HG03175 (cell line): ENCODE measurements around the gene CDK18.

Source experiments
- ATAC-seq: cut with Tn5 transposase; IDR thresholded peaks from one replicate; pipeline ENCODE4 v1.9.1; 2021; ENCODE audit warnings: mild to moderate bottlenecking, moderate library complexity; ENCODE audit not compliant: unreplicated experiment

CDK18 gene

GRCh38 chr1:205568135-205568468, 63.6 kb downstream of the CDK18 start:
- no peak for ATAC-seq

GRCh38 chr1:205568469-205569361, 64.2 kb downstream of the CDK18 start:
- ATAC-seq, result no peak

GRCh38 chr1:205569411-205570172, 65.1 kb downstream of the CDK18 start:
- ATAC-seq, result no peak

GRCh38 chr1:205570173-205570501, 65.7 kb downstream of the CDK18 start:
- no peak for ATAC-seq

- ATAC-seq, result no peak
Measured at GRCh38 chr1:205570796-205571537, 66.5 kb downstream of the CDK18 start.

- ATAC-seq, result no peak
Measured at GRCh38 chr1:205571747-205572146, 67.3 kb downstream of the CDK18 start.

GRCh38 chr1:205572421-205572820, 68.0 kb downstream of the CDK18 start:
- no peak for ATAC-seq

- no peak for ATAC-seq
Measured at GRCh38 chr1:205575294-205575885, 70.9 kb downstream of the CDK18 start.

GRCh38 chr1:205576011-205576410, 71.5 kb downstream of the CDK18 start:
- ATAC-seq, result no peak

GRCh38 chr1:205576805-205577761, 72.6 kb downstream of the CDK18 start:
- no peak for ATAC-seq

GRCh38 chr1:205577874-205578658, 73.6 kb downstream of the CDK18 start:
- no peak for ATAC-seq

GRCh38 chr1:205578780-205579571, 74.5 kb downstream of the CDK18 start:
- ATAC-seq, result no peak

- no peak for ATAC-seq
Measured at GRCh38 chr1:205579711-205580110, 75.2 kb downstream of the CDK18 start.

- no peak for ATAC-seq
Measured at GRCh38 chr1:205580140-205580922, 75.9 kb downstream of the CDK18 start.

- no peak for ATAC-seq
Measured at GRCh38 chr1:205580923-205581180, 76.4 kb downstream of the CDK18 start.

- no peak for ATAC-seq
Measured at GRCh38 chr1:205581321-205581980, 77.0 kb downstream of the CDK18 start.

- no peak for ATAC-seq
Measured at GRCh38 chr1:205582046-205582445, 77.6 kb downstream of the CDK18 start.
